OCI-LY3 (cell line): ENCODE results near the gene BIRC5.

Experiments
- H2AFZ ChIP-seq: fragments of 200-600, 300-600 bp; shearing (Covaris generic); 2 replicates; pipeline ENCODE4 v1.6.0; 2014; ENCODE audit warnings: antibody characterized with exemption, low read depth, low read length
- H3K27ac ChIP-seq: fragments of 200-600, 300-600 bp; sonication (generic); 2 replicates; pipeline ENCODE4 v1.5.1; 2014; ENCODE audit warnings: mild to moderate bottlenecking, low read length, moderate library complexity, mixed read lengths
- H3K27me3 ChIP-seq: fragments of 200-600, 300-600 bp; sonication (generic); 2 replicates; pipeline ENCODE4 v1.6.1; 2014; ENCODE audit warnings: low read depth, low read length, mixed read lengths
- H3K36me3 ChIP-seq: fragments of 200-600, 300-600 bp; sonication (generic); replicated peaks from 2 replicates; pipeline ENCODE3; 2014; ENCODE audit warnings: low read depth, low read length, mixed read lengths
- H3K4me1 ChIP-seq: fragments of 300-600, 200-600 bp; sonication (generic); 2 replicates; pipeline ENCODE4 v1.6.1; 2014; ENCODE audit warnings: low read length, mixed read lengths
- H3K4me2 ChIP-seq: fragments of 200-600, 300-600 bp; sonication (generic); 2 replicates; pipeline ENCODE4 v1.6.1; 2014; ENCODE audit warnings: low read length, mixed read lengths
- H3K4me3 ChIP-seq: fragments of 300-600, 200-600 bp; sonication (generic); 2 replicates; pipeline ENCODE4 v1.5.1; 2014; ENCODE audit warnings: antibody characterized with exemption, mild to moderate bottlenecking, low read length, moderate library complexity
- H3K79me2 ChIP-seq: fragments of 300-600, 200-600 bp; shearing (Covaris generic); 2 replicates; pipeline ENCODE4 v1.6.1; 2014; ENCODE audit warnings: mild to moderate bottlenecking, low read length, mixed read lengths
- H3K9ac ChIP-seq: fragments of 300-600, 200-600 bp; shearing (Covaris generic); 2 replicates; pipeline ENCODE4 v1.6.0; 2014; ENCODE audit warnings: mild to moderate bottlenecking, low read length, moderate library complexity
- H3K9me3 ChIP-seq: fragments of 200-600, 300-600 bp; shearing (Covaris generic); 2 replicates; pipeline ENCODE4 v1.6.1; 2014; ENCODE audit warnings: low read length, mixed read lengths; ENCODE audit not compliant: insufficient read depth
- H4K20me1 ChIP-seq: fragments of 200-600, 300-600 bp; sonication (generic); 2 replicates; pipeline ENCODE4 v1.6.1; 2016; ENCODE audit warnings: low read length, mixed read lengths; ENCODE audit not compliant: insufficient read depth
- CTCF ChIP-seq: fragments of 200-600, 300-600 bp; sonication (generic); IDR thresholded peaks from 2 replicates; pipeline ENCODE4 v1.5.1; 2014; ENCODE audit warnings: antibody characterized with exemption, low read length, low read depth
- EZH2phosphoT487 ChIP-seq: fragments of 200-600 bp; shearing (Covaris generic); IDR thresholded peaks from 2 replicates; pipeline ENCODE4 v1.6.1; 2018; ENCODE audit warnings: antibody characterized with exemption, mixed run types, low read depth

Gene BIRC5

DNA sequence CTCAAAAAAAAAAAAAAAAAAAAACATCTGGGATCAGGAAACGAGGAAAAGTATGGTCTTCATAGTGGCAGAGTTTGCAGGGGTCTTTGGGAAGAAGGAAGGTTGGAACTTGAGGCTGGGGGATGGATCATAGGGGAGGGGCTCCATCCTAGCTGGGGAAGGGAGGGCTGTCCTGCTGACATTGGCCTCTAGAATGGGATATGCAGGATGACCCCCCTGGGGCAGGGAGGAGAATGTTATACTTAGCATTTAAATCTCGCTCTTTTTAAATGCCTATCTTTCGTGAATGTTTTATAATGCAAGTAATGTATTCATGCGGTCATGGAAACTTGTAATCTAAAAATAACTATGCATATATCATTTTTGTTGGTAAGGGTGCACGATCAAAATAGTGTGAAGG is 50.5 kb downstream of the BIRC5 start:
- Histone ChIP-seq H3K4me1 (peaks cover 8% of the 10 kb centered on the region), H3K27ac (no peak overlapping the region)

GRCh38 chr17:78265121-78265520 is 51.1 kb downstream of the BIRC5 start:
- H3K4me2 ChIP-seq: no peak overlapping the region
- H3K79me2 ChIP-seq: no peaks in the 10 kb centered on the region
- H3K36me3 ChIP-seq: no peaks in the 10 kb centered on the region
- H4K20me1 ChIP-seq: no peaks in the 10 kb centered on the region
- no peak overlapping the region for H3K9ac ChIP-seq
- no peak for TF ChIP-seq EZH2phosphoT487
- no peak for TF ChIP-seq CTCF
- H3K27ac ChIP-seq: no peak overlapping the region
- no peak overlapping the region for H3K4me3 ChIP-seq
- H3K9me3 ChIP-seq: no peaks in the 10 kb centered on the region
- H2AFZ ChIP-seq: no peak overlapping the region
- H3K27me3 ChIP-seq: peaks cover 17% of the 10 kb centered on the region
- peaks cover 8% of the 10 kb centered on the region for H3K4me1 ChIP-seq

More for the DNA sequence above, 50.5 kb downstream of the BIRC5 start:
- Histone ChIP-seq H4K20me1 (no peaks in the 10 kb centered on the region), H3K9me3 (no peaks in the 10 kb centered on the region), H3K36me3 (no peaks in the 10 kb centered on the region), H2AFZ (no peak overlapping the region), H3K27me3 (peaks cover 11% of the 10 kb centered on the region), H3K79me2 (no peaks in the 10 kb centered on the region), H3K9ac (no peak overlapping the region), H3K4me2 (no peak overlapping the region), H3K4me3 (no peak overlapping the region)
- TF ChIP-seq EZH2phosphoT487 (no peak), CTCF (no peak)

- Histone ChIP-seq H3K27me3 (peaks cover 24% of the 10 kb centered on the region), H2AFZ (no peak overlapping the region), H3K36me3 (no peaks in the 10 kb centered on the region), H3K27ac (no peak overlapping the region), H3K9me3 (no peaks in the 10 kb centered on the region), H3K4me3 (no peak overlapping the region), H3K4me1 (peaks cover 8% of the 10 kb centered on the region), H3K79me2 (no peaks in the 10 kb centered on the region), H4K20me1 (no peaks in the 10 kb centered on the region), H3K4me2 (no peak overlapping the region), H3K9ac (no peak overlapping the region)
- no peak for TF ChIP-seq CTCF
- TF ChIP-seq EZH2phosphoT487: no peak
Measured at GRCh38 chr17:78266231-78266631, 52.2 kb downstream of the BIRC5 start.

DNA sequence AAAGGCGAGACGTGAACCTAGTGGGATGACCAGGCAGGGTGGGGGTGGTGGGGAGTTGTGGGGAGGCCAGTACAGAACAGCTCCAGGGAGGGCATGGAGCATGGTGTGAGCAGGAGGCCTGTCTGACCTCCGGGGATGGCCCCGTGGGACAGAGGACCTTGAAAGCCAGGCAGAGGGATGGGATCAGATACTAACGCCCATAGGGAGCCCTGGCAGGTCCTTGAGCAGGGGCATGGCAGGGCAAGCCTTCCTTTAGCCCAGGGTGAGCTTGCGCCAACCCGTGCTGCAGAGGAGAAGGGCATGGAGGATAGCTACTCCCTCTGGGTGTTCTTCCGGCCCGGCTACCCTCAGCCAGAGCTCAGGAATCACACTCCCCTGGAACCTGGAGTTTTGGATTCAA is 52.7 kb downstream of the BIRC5 start:
- TF ChIP-seq CTCF: no peak
- no peak for TF ChIP-seq EZH2phosphoT487
- Histone ChIP-seq H3K4me3 (no peak overlapping the region), H3K36me3 (no peaks in the 10 kb centered on the region), H3K4me1 (peaks cover 9% of the 10 kb centered on the region), H4K20me1 (no peaks in the 10 kb centered on the region), H3K4me2 (no peak overlapping the region), H3K9me3 (no peaks in the 10 kb centered on the region), H3K27me3 (peaks cover 29% of the 10 kb centered on the region), H3K79me2 (no peaks in the 10 kb centered on the region), H3K9ac (no peak overlapping the region), H2AFZ (no peak overlapping the region), H3K27ac (no peak overlapping the region)
